Thyroid gland (tissue), 4 donors: ENCODE results near the gene SERF2. TPM values are rescaled to one million over a fixed set of nuclear protein-coding genes. Genes with fewer than 3 reads are reported as not detected.
"Not testable (repeated sequence)": the region's sequence is repeated elsewhere in the genome, so short reads cannot be mapped to it uniquely, and the experiment has no call there.

ENCODE experiments used
- DNase-seq, 2 donors: peaks; one replicate each; pipeline ENCODE4 v3.0.0-alpha.2; 2019
- H3K27ac ChIP-seq, 3 donors: fragments of 200-600 bp; sonication (generic); 1 replicate in 2 of 3; 2 replicates in 1 of 3; pipeline ENCODE4 v1.5.1; 2016 to 2019; ENCODE audit warnings: mild to moderate bottlenecking in 1 of 3, moderate library complexity in 1 of 3
- H3K27me3 ChIP-seq: fragments of 200-600 bp; sonication (generic); one replicate; pipeline ENCODE4 v1.5.1; 2019
- H3K36me3 ChIP-seq, 2 donors: fragments of 200-600 bp; sonication (generic); one replicate each; pipeline ENCODE4 v1.5.1; 2016 to 2019
- H3K4me1 ChIP-seq, 2 donors: fragments of 200-600 bp; sonication (generic); one replicate each; pipeline ENCODE4 v1.5.1; 2017 to 2019
- H3K4me3 ChIP-seq, 3 donors: fragments of 200-600 bp; sonication (generic); replicated peaks in 1 of 3; 1 replicate in 2 of 3; 2 replicates in 1 of 3; pipeline ENCODE4 v1.5.1; 2016; ENCODE audit warnings: mild to moderate bottlenecking in 1 of 3
- H3K9me3 ChIP-seq: fragments of 200-600 bp; sonication (generic); one replicate; pipeline ENCODE4 v1.5.1; 2017
- POLR2A ChIP-seq, 2 donors: fragments of 450-650 bp; IDR thresholded peaks; one replicate each; pipeline ENCODE4 v1.6.1; 2017; ENCODE audit warnings: antibody characterized with exemption in 2 of 2, mild to moderate bottlenecking in 2 of 2, moderate library complexity in 1 of 2
- WGBS, 2 donors: methylation state at CpG; one replicate each; pipeline ENCODE4 v1.1.5; 2017; 5-methylcytosine and 5-hydroxymethylcytosine counted together
- intact Hi-C: fragments of 100-400 bp; cut with DNase I; formaldehyde crosslinking; loops from one replicate; pipeline ENCODE4 v1.15.1; 2023
- microRNA counts, 2 donors: library from miRNA; unstranded; fragments of <30 nt; microRNA quantifications; one replicate each; lab custom pipeline; 2016 to 2017
- microRNA-seq: library from miRNA; unstranded; fragments of <30 nt; microRNA quantifications from one replicate; pipeline ENCODE4, GENCODE V29; 2016
- small RNA-seq: library from RNA; depleted of rRNA; stranded (forward); fragments of <200 nt; gene quantifications from one replicate; pipeline ENCODE3, GENCODE V24; 2016
- total RNA-seq, 4 donors: library from RNA; depleted of rRNA; stranded (reverse); fragments of >200 nt; gene quantifications; one replicate each; pipeline ENCODE4 v1.2.3, GENCODE V29; 2016
- TF ChIP-seq, protein P1 (sequence below), 6 experiments: fragments of 200-600 bp in 3 of 6; fragments of 450-650 bp in 3 of 6; sonication (generic) in 3 of 6; IDR thresholded peaks; one replicate each; pipeline ENCODE4 v1.5.1; 2016 to 2019; ENCODE audit warnings: antibody characterized with exemption in 6 of 6, mild to moderate bottlenecking in 2 of 6, inconsistent platforms in 1 of 6, moderate library complexity in 1 of 6

SERF2 gene
- total RNA-seq, 4 donors from 2014 or later = 331 to 1,163 (median 700) TPM

GRCh38 chr15:43828061-43828657 lies 36.0 kb downstream of the SERF2 start:
- H3K4me1 ChIP-seq = peaks cover 16 to 18% of the 10 kb centered on the region in 2 donors
- intact Hi-C loops = no loop called here
- no peaks in the 10 kb centered on the region for H3K27me3 ChIP-seq
- no peak overlapping the region for H3K4me3 ChIP-seq
- H3K9me3 ChIP-seq = no peaks in the 10 kb centered on the region
- WGBS, 2 donors = 70% methylated on average over 6 of the region's 6 CpGs
- DNase-seq = no peak
- no peak overlapping the region for H3K27ac ChIP-seq
- H3K36me3 ChIP-seq = no peaks in the 10 kb centered on the region
- TF ChIP-seq POLR2A (IDR thresholded peaks at IDR 0.05) = no peak
- TF ChIP-seq, protein P1, sequence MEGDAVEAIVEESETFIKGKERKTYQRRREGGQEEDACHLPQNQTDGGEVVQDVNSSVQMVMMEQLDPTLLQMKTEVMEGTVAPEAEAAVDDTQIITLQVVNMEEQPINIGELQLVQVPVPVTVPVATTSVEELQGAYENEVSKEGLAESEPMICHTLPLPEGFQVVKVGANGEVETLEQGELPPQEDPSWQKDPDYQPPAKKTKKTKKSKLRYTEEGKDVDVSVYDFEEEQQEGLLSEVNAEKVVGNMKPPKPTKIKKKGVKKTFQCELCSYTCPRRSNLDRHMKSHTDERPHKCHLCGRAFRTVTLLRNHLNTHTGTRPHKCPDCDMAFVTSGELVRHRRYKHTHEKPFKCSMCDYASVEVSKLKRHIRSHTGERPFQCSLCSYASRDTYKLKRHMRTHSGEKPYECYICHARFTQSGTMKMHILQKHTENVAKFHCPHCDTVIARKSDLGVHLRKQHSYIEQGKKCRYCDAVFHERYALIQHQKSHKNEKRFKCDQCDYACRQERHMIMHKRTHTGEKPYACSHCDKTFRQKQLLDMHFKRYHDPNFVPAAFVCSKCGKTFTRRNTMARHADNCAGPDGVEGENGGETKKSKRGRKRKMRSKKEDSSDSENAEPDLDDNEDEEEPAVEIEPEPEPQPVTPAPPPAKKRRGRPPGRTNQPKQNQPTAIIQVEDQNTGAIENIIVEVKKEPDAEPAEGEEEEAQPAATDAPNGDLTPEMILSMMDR (IDR thresholded peaks at IDR 0.05) = no peak

DNA sequence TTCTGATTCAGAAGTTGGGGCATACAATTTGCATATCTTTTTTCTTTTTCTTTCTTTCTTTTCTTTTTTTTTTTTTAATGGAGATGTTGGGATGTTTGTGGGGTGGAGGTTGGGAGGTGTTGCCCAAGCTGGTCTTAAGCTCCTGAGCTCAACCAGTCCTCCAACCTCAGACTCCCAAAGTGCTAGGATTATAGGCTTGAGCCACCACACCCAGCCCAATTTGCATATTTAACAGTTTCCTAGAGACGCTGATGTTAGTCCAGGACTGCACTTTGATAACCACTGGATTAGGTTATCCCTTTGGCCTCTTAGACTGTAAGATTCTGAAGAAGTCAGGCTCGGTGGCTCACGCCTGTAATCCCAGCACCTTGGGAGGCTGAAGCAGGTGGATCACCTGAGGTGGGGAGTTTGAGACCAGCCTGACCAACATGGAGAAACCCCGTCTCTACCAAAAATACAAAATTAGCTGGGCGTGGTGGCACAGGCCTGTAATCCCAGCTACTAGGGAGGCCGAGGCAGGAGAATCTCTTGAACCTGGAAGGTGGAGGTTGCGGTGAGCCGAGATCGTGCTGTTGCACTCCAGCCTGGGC lies 37.9 kb downstream of the SERF2 start:
- H3K27me3 ChIP-seq, DNase-seq, H3K9me3 ChIP-seq, H3K36me3 ChIP-seq, H3K27ac ChIP-seq, intact Hi-C loops, H3K4me3 ChIP-seq: not testable (repeated sequence)
- H3K4me1 ChIP-seq = peaks cover 8 to 11% of the 10 kb centered on the region in 2 donors
- 95 to 96% methylated on average over 9 of the region's 9 CpGs for WGBS, 2 donors

GRCh38 chr15:43830691-43831275 lies 38.7 kb downstream of the SERF2 start:
- intact Hi-C loops, DNase-seq: not testable (repeated sequence)
- 92 to 99% methylated on average over 9 of the region's 9 CpGs for WGBS, 2 donors

GRCh38 chr15:43831519-43832052 lies 39.5 kb downstream of the SERF2 start:
- intact Hi-C loops, DNase-seq: not testable (repeated sequence)
- 94 to 96% methylated on average over 14 of the region's 14 CpGs for WGBS, 2 donors

More at GRCh38 chr15:43830691-43831275, 38.7 kb downstream of the SERF2 start:
- not testable (repeated sequence) for H3K27ac ChIP-seq, H3K27me3 ChIP-seq, H3K9me3 ChIP-seq, H3K36me3 ChIP-seq, H3K4me3 ChIP-seq
- H3K4me1 ChIP-seq = peaks cover 8 to 11% of the 10 kb centered on the region in 2 donors

DNA sequence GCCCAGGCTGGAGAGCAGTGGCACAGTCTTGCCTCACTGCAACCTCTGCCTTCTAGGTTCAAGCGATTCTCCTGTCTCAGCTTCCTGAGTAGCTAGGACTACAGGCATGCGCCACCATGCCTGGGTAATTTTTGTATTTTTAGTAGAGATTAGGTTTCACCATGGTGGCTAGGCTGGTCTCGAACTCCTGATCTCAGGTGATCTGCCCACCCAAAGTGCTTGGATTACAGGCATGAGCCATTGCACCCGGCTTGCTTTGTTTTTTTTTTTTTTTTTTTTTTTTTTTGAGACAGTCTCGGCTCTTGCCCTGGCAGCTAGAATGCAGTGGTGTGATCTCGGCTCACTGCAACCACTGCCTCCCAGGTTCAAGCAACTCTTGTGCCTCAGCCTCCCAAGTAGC lies 40.4 kb downstream of the SERF2 start:
- not testable (repeated sequence) for H3K27ac ChIP-seq, DNase-seq
- WGBS, 2 donors = 95 to 97% methylated on average over 6 of the region's 6 CpGs

More at GRCh38 chr15:43831519-43832052, 39.5 kb downstream of the SERF2 start:
- H3K27me3 ChIP-seq, H3K27ac ChIP-seq, H3K4me3 ChIP-seq, H3K4me1 ChIP-seq, H3K36me3 ChIP-seq, H3K9me3 ChIP-seq: not testable (repeated sequence)

GRCh38 chr15:43845421-43845820 lies 53.3 kb downstream of the SERF2 start:
- Histone ChIP-seq H3K9me3 (no peaks in the 10 kb centered on the region), H3K27me3 (no peaks in the 10 kb centered on the region), H3K27ac (no peak overlapping the region), H3K4me3 (no peak overlapping the region), H3K4me1 (no peaks in the 10 kb centered on the region), H3K36me3 (no peaks in the 10 kb centered on the region)
- intact Hi-C loops = no loop called here
- no peak for DNase-seq
- TF ChIP-seq, protein P1 (IDR thresholded peaks at IDR 0.05) = no peak
- no peak for TF ChIP-seq POLR2A (IDR thresholded peaks at IDR 0.05)

More for the DNA sequence above, 40.4 kb downstream of the SERF2 start:
- H3K36me3 ChIP-seq, H3K4me1 ChIP-seq, intact Hi-C loops, H3K4me3 ChIP-seq, H3K27me3 ChIP-seq, H3K9me3 ChIP-seq: not testable (repeated sequence)

MicroRNAs encoded within 50 kb of the gene (microRNA counts, 767-probe panel; counts per million panel counts)
- microRNA hsa-miR-1282 (lab: Ali Mortazavi, UCI) = 0 counts per million in 2 donors

Small RNAs within 50 kb of the gene (microRNA-seq; reads per million reads assigned to microRNA genes)
- not detected for gene MIR1282

Small RNAs within 50 kb of the gene (small RNA-seq; reads per million reads assigned to genes)
- gene MIR1282 = not detected

Other genes starting within 250 kb of the SERF2 start
- 100 to 1,000 TPM in 1 of 4 donors, 10 to 100 TPM in 3; 26.3 to 107 (median 52.3) TPM for gene PPIP5K1, start 202.1 kb upstream of the SERF2 start, total RNA-seq
- gene CKMT1B, start 198.3 kb upstream of the SERF2 start, total RNA-seq = 10 to 100 TPM in 3 of 4 donors, 1 to 10 TPM in 1; 4.3 to 41.2 (median 21.8) TPM
- gene STRC, start 173.5 kb upstream of the SERF2 start, total RNA-seq = 1 to 10 TPM in 3 of 4 donors, under 1 TPM in 1; 0.13 to 1.3 (median 1.2) TPM
- 1 to 10 TPM; 4.0 to 7.6 (median 6.7) TPM for gene CATSPER2, start 143.5 kb upstream of the SERF2 start, total RNA-seq
- 10 to 100 TPM in 1 of 4 donors, 1 to 10 TPM in 3; 3.8 to 14.8 (median 5.2) TPM for gene CKMT1A, start 98.5 kb upstream of the SERF2 start, total RNA-seq
- 100 to 1,000 TPM; 307 to 764 (median 542) TPM for gene PDIA3, start 45.9 kb upstream of the SERF2 start, total RNA-seq
- 10 to 100 TPM in 1 of 4 donors, 1 to 10 TPM in 3; 2.1 to 11.4 (median 5.3) TPM for gene ELL3, start 15.4 kb upstream of the SERF2 start, total RNA-seq
- gene SERINC4, start 7.9 kb downstream of the SERF2 start, total RNA-seq = under 1 TPM in 1 of 4 donors, not detected in 3; 0.33 TPM
- 10 to 100 TPM; 11.6 to 23.4 (median 12.5) TPM for gene HYPK, start 8.3 kb downstream of the SERF2 start, total RNA-seq
- gene MFAP1, start 32.4 kb downstream of the SERF2 start, total RNA-seq = 10 to 100 TPM; 20.4 to 24.5 (median 22.7) TPM
- gene WDR76, start 34.7 kb downstream of the SERF2 start, total RNA-seq = 1 to 10 TPM; 1.6 to 6.6 (median 4.8) TPM